Head of caudate nucleus (tissue), 42 donors: ENCODE data around the gene PTPN23.

ENCODE experiments used
- DNase-seq, 42 donors: peaks; one replicate each; pipeline versions ENCODE4 v3.0.0 to v3.0.0-alpha.2; 2020 to 2021; ENCODE audit warnings: mixed read lengths in 7 of 42
- intact Hi-C: fragments of 100-400 bp; cut with DNase I; formaldehyde crosslinking; loops from one replicate; pipeline ENCODE4 v1.15.0; 2022

PTPN23 gene

GRCh38 chr3:47412453-47412756, 31.6 kb downstream of the PTPN23 start:
- no peak for DNase-seq
- intact Hi-C loops = no loop called here

DNA sequence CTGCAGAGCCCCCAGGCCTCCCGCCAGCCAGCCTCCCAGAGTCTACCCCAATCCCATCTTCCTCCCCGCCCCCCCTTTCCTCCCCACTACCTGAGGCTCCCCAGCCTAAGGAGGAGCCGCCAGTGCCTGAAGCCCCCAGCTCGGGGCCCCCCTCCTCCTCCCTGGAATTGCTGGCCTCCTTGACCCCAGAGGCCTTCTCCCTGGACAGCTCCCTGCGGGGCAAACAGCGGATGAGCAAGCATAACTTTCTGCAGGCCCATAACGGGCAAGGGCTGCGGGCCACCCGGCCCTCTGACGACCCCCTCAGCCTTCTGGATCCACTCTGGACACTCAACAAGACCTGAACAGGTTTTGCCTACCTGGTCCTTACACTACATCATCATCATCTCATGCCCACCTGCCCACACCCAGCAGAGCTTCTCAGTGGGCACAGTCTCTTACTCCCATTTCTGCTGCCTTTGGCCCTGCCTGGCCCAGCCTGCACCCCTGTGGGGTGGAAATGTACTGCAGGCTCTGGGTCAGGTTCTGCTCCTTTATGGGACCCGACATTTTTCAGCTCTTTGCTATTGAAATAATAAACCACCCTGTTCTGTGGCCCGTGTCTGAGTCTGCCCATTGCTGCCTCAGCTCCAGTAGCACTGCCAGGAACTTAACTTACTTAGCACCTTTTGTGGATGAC, 32.2 kb downstream of the PTPN23 start:
- intact Hi-C loops = no loop called here
- DNase-seq = no peak

DNA sequence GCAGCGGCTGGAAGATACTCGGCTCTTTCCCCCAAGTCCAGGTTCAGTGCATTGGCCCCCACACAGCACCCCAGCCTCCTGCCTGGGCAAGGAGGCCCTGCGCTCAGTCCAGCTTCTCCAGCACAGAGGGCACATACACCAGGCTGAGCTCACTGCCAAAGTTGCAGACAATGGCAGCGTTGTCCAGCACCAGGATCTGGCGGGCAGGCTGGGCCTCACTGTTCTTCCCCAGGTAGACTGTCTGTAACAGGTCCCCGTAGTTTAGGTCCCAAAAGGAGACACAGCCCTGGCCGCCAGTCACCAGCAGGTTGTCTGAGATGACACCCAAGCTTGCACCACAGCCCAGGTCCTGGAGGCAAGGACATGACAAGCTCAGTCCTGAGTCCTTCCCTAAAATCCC, 32.9 kb downstream of the PTPN23 start:
- intact Hi-C loops = no loop called here
- DNase-seq = peak in 41 of 42 donors; percentile 59 to 87 (median 75)

- intact Hi-C loops = no loop called here
- DNase-seq = peak in 1 of 42 donors; percentile 9
These were observed 33.3 kb downstream of the PTPN23 start for GRCh38 chr3:47414161-47414564.

GRCh38 chr3:47414666-47415587, 34.1 kb downstream of the PTPN23 start:
- peak in 20 of 42 donors; percentile 28 to 74 (median 57) for DNase-seq

DNA sequence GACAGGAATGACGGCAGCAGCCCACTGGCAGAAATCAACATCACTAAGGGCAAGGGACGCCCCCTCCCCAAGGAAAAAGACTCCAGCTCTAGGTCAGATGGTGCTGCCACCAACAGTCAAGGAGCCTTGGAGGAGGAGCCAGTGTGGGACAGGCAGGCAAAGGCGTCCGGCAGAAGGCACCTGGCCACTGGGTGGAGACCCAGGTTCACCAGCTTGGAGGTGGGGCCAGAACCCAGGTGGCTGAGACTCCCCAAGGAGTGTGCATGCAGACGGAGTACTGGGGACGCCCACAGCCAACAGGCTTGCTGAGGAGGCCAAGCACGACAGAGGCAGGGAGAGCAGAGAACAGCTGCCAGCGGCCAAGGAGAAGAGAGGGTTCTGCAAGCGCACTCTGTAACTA, 35.2 kb downstream of the PTPN23 start:
- peak in 1 of 42 donors; percentile 10 for DNase-seq
- intact Hi-C loops = no loop called here

More at GRCh38 chr3:47414666-47415587, 34.1 kb downstream of the PTPN23 start:
- intact Hi-C loops = no loop called here

- intact Hi-C loops = no loop called here
- no peak for DNase-seq
These were observed 37.6 kb downstream of the PTPN23 start for GRCh38 chr3:47418167-47419082.

- DNase-seq = no peak
- intact Hi-C loops = loop anchor here (5.0 kb wide), 2 partner anchors 58 to 373 kb away; partner anchors contain the start of gene SCAP
These were observed 38.5 kb downstream of the PTPN23 start for GRCh38 chr3:47419083-47420043.

DNA sequence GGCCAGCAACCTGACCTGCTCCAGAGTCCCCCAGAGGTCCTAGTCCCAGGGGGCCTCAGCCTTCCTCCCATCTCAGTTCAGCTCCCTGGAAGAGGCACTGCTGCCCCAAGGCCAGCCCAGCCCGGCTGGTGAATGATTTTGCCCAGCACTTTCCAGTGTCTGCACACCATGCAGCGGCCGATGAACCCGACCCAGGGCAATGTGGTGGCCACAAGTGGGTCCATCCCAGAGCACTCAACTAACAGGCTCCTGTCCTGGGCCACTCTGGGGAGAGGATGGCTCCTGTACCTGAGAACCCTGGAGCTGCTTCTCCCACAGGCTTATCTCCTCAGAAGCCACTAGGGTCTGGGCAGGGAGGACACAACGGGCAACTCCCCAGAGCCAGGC, 39.2 kb downstream of the PTPN23 start:
- intact Hi-C loops = loop anchor here (5.0 kb wide), 2 partner anchors 57 to 372 kb away; partner anchors contain the start of gene SCAP
- DNase-seq = no peak

- intact Hi-C loops = loop anchor here (5.0 kb wide), 2 partner anchors 57 to 372 kb away; partner anchors contain the start of gene SCAP
- DNase-seq = peak; percentile 68 to 96 (median 89)
These were observed 40.0 kb downstream of the PTPN23 start for GRCh38 chr3:47420511-47421484.

GRCh38 chr3:47421741-47422649, 41.2 kb downstream of the PTPN23 start:
- intact Hi-C loops = loop anchor here (5.0 kb wide), 2 partner anchors 55 to 370 kb away; partner anchors contain the start of gene SCAP
- no peak for DNase-seq

DNA sequence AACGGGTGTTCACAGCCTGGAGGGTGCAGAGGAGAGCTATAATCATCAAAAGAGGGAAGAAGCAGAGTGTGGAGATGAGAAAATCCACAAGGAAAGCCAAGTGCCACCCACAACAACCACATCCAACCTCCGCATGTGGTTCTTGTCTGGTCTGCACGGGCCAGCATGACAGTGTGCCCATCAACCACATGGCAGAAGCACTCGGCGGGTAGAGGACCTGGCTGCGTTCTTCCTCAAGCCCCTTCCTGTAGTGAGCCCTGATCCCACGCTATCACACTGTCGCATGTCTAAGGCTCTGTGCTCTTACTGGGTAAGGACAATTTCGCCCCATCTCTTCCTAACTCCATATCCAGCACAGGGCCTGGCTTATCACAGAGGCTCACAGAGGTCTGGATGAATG, 41.9 kb downstream of the PTPN23 start:
- intact Hi-C loops = loop anchor here (5.0 kb wide), 2 partner anchors 55 to 370 kb away; partner anchors contain the start of gene SCAP
- no peak for DNase-seq

GRCh38 chr3:47423548-47424145, 42.8 kb downstream of the PTPN23 start:
- DNase-seq = no peak
- intact Hi-C loops = loop anchor here (5.0 kb wide), 2 partner anchors 54 to 369 kb away; partner anchors contain the start of gene SCAP

GRCh38 chr3:47424434-47425382, 43.9 kb downstream of the PTPN23 start:
- intact Hi-C loops = loop anchor here (5.0 kb wide), 2 partner anchors 53 to 368 kb away; partner anchors contain the start of gene SCAP
- peak in 1 of 42 donors; percentile 8 for DNase-seq
